Psoas muscle (tissue), 8 donors: ENCODE results near the gene CBFA2T2. TPM values are rescaled to one million over a fixed set of nuclear protein-coding genes. Genes with fewer than 3 reads are reported as not detected.

Experiments used
- ATAC-seq, 4 donors: fragments of 200-7000 bp; cut with Tn5 transposase; one replicate each; pipeline ENCODE4 v1.9.1; 2020; ENCODE audit warnings: moderate library complexity in 3 of 4, mild to moderate bottlenecking in 2 of 4
- DNase-seq, 2 donors: peaks; one replicate each; pipeline ENCODE4 v3.0.0-alpha.2; 2020
- H3K27ac ChIP-seq: fragments of 200-600 bp; one replicate; pipeline ENCODE4 v1.8.0; 2022
- H3K27me3 ChIP-seq, 3 donors: fragments of 200-600 bp in 1 of 3; one replicate each; pipeline versions ENCODE4 v1.6.1 to v1.8.0; 2013 to 2022; ENCODE audit warnings: low read length in 2 of 3, mild to moderate bottlenecking in 2 of 3, moderate library complexity in 1 of 3; ENCODE audit not compliant: insufficient read depth in 3 of 3
- H3K36me3 ChIP-seq, 2 donors: fragments of 200-600 bp in 1 of 2; one replicate each; pipeline versions ENCODE4 v1.6.1 to v1.8.0; 2013 to 2022; ENCODE audit warnings: low read depth in 1 of 2, mild to moderate bottlenecking in 1 of 2, moderate library complexity in 1 of 2; ENCODE audit not compliant: insufficient read depth in 1 of 2
- H3K4me1 ChIP-seq: fragments of 200-600 bp; one replicate; pipeline ENCODE4 v1.8.0; 2022
- H3K4me3 ChIP-seq: fragments of 200-600 bp; one replicate; pipeline ENCODE4 v1.8.0; 2022; ENCODE audit warnings: mild to moderate bottlenecking
- H3K9me3 ChIP-seq: fragments of 200-600 bp; one replicate; pipeline ENCODE4 v1.8.0; 2022
- CTCF ChIP-seq: fragments of 200-600 bp; IDR thresholded peaks from one replicate; pipeline ENCODE4 v1.8.0; 2022; ENCODE audit warnings: antibody characterized with exemption
- WGBS, 3 donors: extraction: QIAGEN DNeasy Blood & Tissue Kit; methylation state at CpG; one replicate each; pipeline versions ENCODE4 v1.1.6 to v1.1.7; 2013; 5-methylcytosine and 5-hydroxymethylcytosine counted together
- intact Hi-C, 2 donors: fragments of 100-400 bp; cut with DNase I; formaldehyde crosslinking; loops; one replicate each; pipeline versions ENCODE4 v1.11.0 to v1.14.2; 2022
- polyA plus RNA-seq, 3 donors: library from polyadenylated mRNA; stranded (reverse); fragments of 200-250 nt; gene quantifications; one replicate each; pipeline ENCODE4 v1.2.3, GENCODE V29; 2013
- total RNA-seq, 4 donors: library from RNA; stranded (reverse); fragmentation: NEBNext Ultra II Directional in 2 of 4; extraction: Animal tissue kit (Norgen Biotek cat#: 25700) in 2 of 4; gene quantifications; one replicate each; pipeline versions ENCODE4 v1.2.1 to v1.2.4, GENCODE V29; 2021 to 2023
- donor health status: healthy with polysubstance abuse.
- donor health status: DM: no; HTN: no; CAD: no; lungs with moderate emphysema.
- donor health status: Bipolar disorder and iron deficiency.
- donor health status: healthy.
- donor health status: DM: yes; HTN: yes; CAD: no.
- donor health status: DM: no; HTN: no; CAD: no.
- donor health status: DM: no; HTN: no; CAD: no.
- donor health status: DM: yes; HTN: yes; CAD: no.

Gene CBFA2T2
- total and polyA plus RNA-seq, 7 donors, result 3.8 to 9.3 (median 7.0) TPM

GRCh38 chr20:33541074-33541473 lies 51.2 kb downstream of the CBFA2T2 start:
- Histone ChIP-seq H3K36me3 (no peaks in the 10 kb centered on the region), H3K4me3 (no peak overlapping the region), H3K9me3 (no peaks in the 10 kb centered on the region), H3K27me3 (no peaks in the 10 kb centered on the region), H3K27ac (no peak overlapping the region), H3K4me1 (peaks cover 14% of the 10 kb centered on the region)
- no peak for TF ChIP-seq CTCF
- 96 to 100% (median 97%) methylated on average over 4 of the region's 4 CpGs for WGBS, 3 donors
- intact Hi-C loops, result loop anchor here in 1 of 2 donors (5.0 kb wide), 1 partner anchor 46 kb away; no protein-coding TSS in a partner anchor
- no peak for DNase-seq
- no peak for ATAC-seq

GRCh38 chr20:33541797-33542196 lies 51.9 kb downstream of the CBFA2T2 start:
- Histone ChIP-seq H3K9me3 (no peaks in the 10 kb centered on the region), H3K27ac (no peak overlapping the region), H3K4me3 (no peak overlapping the region), H3K4me1 (peaks cover 14% of the 10 kb centered on the region), H3K36me3 (no peaks in the 10 kb centered on the region), H3K27me3 (no peaks in the 10 kb centered on the region)
- intact Hi-C loops, result loop anchor here in 1 of 2 donors (5.0 kb wide), 1 partner anchor 46 kb away; no protein-coding TSS in a partner anchor
- no peak for DNase-seq
- WGBS, 3 donors, result 94 to 100% (median 96%) methylated on average over 1 of the region's 1 CpG
- ATAC-seq, result no peak
- no peak for TF ChIP-seq CTCF

GRCh38 chr20:33545763-33546162 lies 55.9 kb downstream of the CBFA2T2 start:
- H3K9me3 ChIP-seq, result no peaks in the 10 kb centered on the region
- peaks cover 0 to 2% of the 10 kb centered on the region in 2 donors for H3K36me3 ChIP-seq
- DNase-seq (no peak), ATAC-seq (no peak)
- intact Hi-C loops, result no loop called here
- no peaks in the 10 kb centered on the region for H3K4me1 ChIP-seq
- no peak for TF ChIP-seq CTCF
- H3K27me3 ChIP-seq, result no peaks in the 10 kb centered on the region
- H3K4me3 ChIP-seq, result no peak overlapping the region
- H3K27ac ChIP-seq, result no peak overlapping the region

- peaks cover 6% of the 10 kb centered on the region for H3K4me1 ChIP-seq
- intact Hi-C loops, result no loop called here
- H3K9me3 ChIP-seq, result no peaks in the 10 kb centered on the region
- no peak overlapping the region for H3K27ac ChIP-seq
- H3K4me3 ChIP-seq, result no peak overlapping the region
- H3K27me3 ChIP-seq, result no peaks in the 10 kb centered on the region
- DNase-seq, result no peak
- peaks cover 0 to 6% of the 10 kb centered on the region in 2 donors for H3K36me3 ChIP-seq
- WGBS, 3 donors, result 95 to 99% (median 99%) methylated on average over 2 of the region's 2 CpGs
- TF ChIP-seq CTCF, result no peak
- no peak for ATAC-seq
Observed at GRCh38 chr20:33549229-33549999, 59.5 kb downstream of the CBFA2T2 start.

GRCh38 chr20:33551778-33552177 lies 61.9 kb downstream of the CBFA2T2 start:
- TF ChIP-seq CTCF, result no peak
- peaks cover 0 to 6% of the 10 kb centered on the region in 2 donors for H3K36me3 ChIP-seq
- H3K4me1 ChIP-seq, result peaks cover 16% of the 10 kb centered on the region
- ATAC-seq (peak in 1 of 4 donors; percentile 15), DNase-seq (no peak)
- 80 to 94% (median 85%) methylated on average over 1 of the region's 1 CpG for WGBS, 3 donors
- H3K27ac ChIP-seq, result no peak overlapping the region
- H3K4me3 ChIP-seq, result no peak overlapping the region
- no peaks in the 10 kb centered on the region for H3K27me3 ChIP-seq
- intact Hi-C loops, result no loop called here
- H3K9me3 ChIP-seq, result no peaks in the 10 kb centered on the region
